H1 (cell line): ENCODE results near the gene HDLBP. TPM values are rescaled to one million over a fixed set of nuclear protein-coding genes. Genes with fewer than 3 reads are reported as not detected.

Source experiments
- CTCF ChIA-PET: fragments of 300-600 bp; sonication (Branson Sonifier 250); formaldehyde crosslinking; loops from one replicate; lab custom pipeline; 2021; ENCODE audit not compliant: partially characterized antibody; lab: Charles Lee
- POLR2A ChIA-PET: fragments of 300-600 bp; sonication (Branson Sonifier 250); formaldehyde crosslinking; loops from one replicate; lab custom pipeline; 2021; ENCODE audit warnings: inconsistent platforms; ENCODE audit not compliant: partially characterized antibody; lab: Charles Lee
- DNase-seq, 2 experiments: peaks; one replicate each; pipeline versions ENCODE4 v3.0.0 to v3.0.0-alpha.2; 2010 to 2022; ENCODE audit warnings: low spot score in 2 of 2, low read depth in 1 of 2, mixed read lengths in 1 of 2
- FAIRE-seq: peaks from 2 replicates; lab custom pipeline; 2011; peaks lifted over from hg19 to GRCh38; lab: Jason Lieb, UNC
- H2AFZ ChIP-seq: 2 replicates; pipeline ENCODE4 v1.8.1; 2012; ENCODE audit warnings: low read length, inconsistent platforms
- H2AK5ac ChIP-seq: 2 replicates; pipeline ENCODE4 v1.6.1; 2013; ENCODE audit warnings: low read depth, low read length
- H2BK120ac ChIP-seq: replicated peaks from 2 replicates; pipeline ENCODE3; 2013; ENCODE audit warnings: low read depth, low read length, inconsistent platforms
- H2BK12ac ChIP-seq: 2 replicates; pipeline ENCODE4 v1.6.1; 2013; ENCODE audit warnings: low read depth, low read length
- H2BK15ac ChIP-seq: 2 replicates; pipeline ENCODE4 v1.6.1; 2013; ENCODE audit warnings: low read length
- H2BK20ac ChIP-seq: 2 replicates; pipeline ENCODE4 v1.6.1; 2013; ENCODE audit warnings: low read length
- H2BK5ac ChIP-seq: 2 replicates; pipeline ENCODE4 v1.6.1; 2013; ENCODE audit warnings: low read depth, low read length
- H3K14ac ChIP-seq: 2 replicates; pipeline ENCODE4 v1.6.1; 2013; ENCODE audit warnings: inconsistent platforms; ENCODE audit not compliant: insufficient read length
- H3K18ac ChIP-seq: 2 replicates; pipeline ENCODE4 v1.6.1; 2013; ENCODE audit warnings: low read length; ENCODE audit errors: extremely low read depth
- H3K23ac ChIP-seq: 2 replicates; pipeline ENCODE4 v1.6.1; 2013; ENCODE audit warnings: inconsistent platforms; ENCODE audit not compliant: insufficient read length
- H3K23me2 ChIP-seq: 2 replicates; pipeline ENCODE4 v1.6.1; 2013; ENCODE audit warnings: low read depth, low read length
- H3K27ac ChIP-seq: 2 replicates; pipeline ENCODE4 v1.6.1; 2011; ENCODE audit warnings: low read depth, low read length, inconsistent platforms
- H3K27me3 ChIP-seq, 4 experiments: replicated peaks in 1 of 4; 1 replicate in 1 of 4; 2 replicates in 3 of 4; pipeline versions ENCODE4 v1.6.1 to v1.8.1; 2011 to 2013; ENCODE audit warnings: low read length in 3 of 4, mild to moderate bottlenecking in 3 of 4, inconsistent platforms in 2 of 4, mixed read lengths in 2 of 4, moderate library complexity in 1 of 4; ENCODE audit not compliant: control insufficient read depth in 3 of 4, insufficient read depth in 3 of 4; ENCODE audit errors: extremely low read depth in 1 of 4
- H3K36me3 ChIP-seq, 4 experiments: 2 replicates each; pipeline versions ENCODE4 v1.6.1 to v1.8.1; 2011 to 2013; ENCODE audit warnings: mild to moderate bottlenecking in 4 of 4, low read length in 3 of 4, moderate library complexity in 2 of 4, control low read depth in 1 of 4, inconsistent platforms in 1 of 4; ENCODE audit not compliant: insufficient read depth in 4 of 4, control insufficient read depth in 2 of 4
- H3K4ac ChIP-seq: replicated peaks from 2 replicates; pipeline ENCODE3; 2013; ENCODE audit warnings: low read length, low read depth, mixed read lengths, inconsistent platforms; ENCODE audit not compliant: insufficient read length
- H3K4me1 ChIP-seq, 4 experiments: replicated peaks in 1 of 4; 1 replicate in 1 of 4; 2 replicates in 3 of 4; pipeline versions ENCODE4 v1.6.1 to v1.8.1; 2011 to 2013; ENCODE audit warnings: low read length in 3 of 4, inconsistent platforms in 2 of 4, mixed read lengths in 1 of 4; ENCODE audit not compliant: insufficient read depth in 4 of 4, control insufficient read depth in 3 of 4
- H3K4me2 ChIP-seq, 2 experiments: 2 replicates each; pipeline versions ENCODE4 v1.6.1 to v1.8.1; 2011 to 2013; ENCODE audit warnings: low read depth in 2 of 2, low read length in 2 of 2, control low read depth in 1 of 2, inconsistent platforms in 1 of 2, mild to moderate bottlenecking in 1 of 2; ENCODE audit not compliant: insufficient read depth in 1 of 2
- H3K4me3 ChIP-seq, 4 experiments: fragments of 200-600, 300-600 bp in 1 of 4; sonication (generic), shearing (Covaris generic), sonication (Bioruptor Twin) in 1 of 4; 2 replicates each; pipeline versions ENCODE4 v1.5.1 to v1.8.1; 2011 to 2016; ENCODE audit warnings: low read length in 4 of 4, low read depth in 3 of 4, control low read depth in 2 of 4, inconsistent platforms in 2 of 4, mild to moderate bottlenecking in 2 of 4, mixed read lengths in 1 of 4, moderate library complexity in 1 of 4; ENCODE audit not compliant: insufficient read depth in 2 of 4; ENCODE audit errors: extremely low read depth in 1 of 4
- H3K56ac ChIP-seq: replicated peaks from 2 replicates; pipeline ENCODE3; 2013; ENCODE audit warnings: low read depth, mild to moderate bottlenecking, mixed read lengths, low read length, inconsistent platforms; ENCODE audit not compliant: insufficient read length
- H3K79me1 ChIP-seq: 2 replicates; pipeline ENCODE4 v1.6.1; 2013; ENCODE audit warnings: low read depth, low read length, control low read depth
- H3K79me2 ChIP-seq, 2 experiments: 2 replicates each; pipeline versions ENCODE4 v1.6.1 to v1.8.1; 2012 to 2013; ENCODE audit warnings: low read length in 2 of 2, mild to moderate bottlenecking in 2 of 2, inconsistent platforms in 1 of 2; ENCODE audit not compliant: insufficient read depth in 2 of 2, control insufficient read depth in 1 of 2
- H3K9ac ChIP-seq, 4 experiments: replicated peaks in 1 of 4; 1 replicate in 1 of 4; 2 replicates in 3 of 4; pipeline versions ENCODE4 v1.6.1 to v1.8.1; 2011 to 2013; ENCODE audit warnings: low read depth in 3 of 4, low read length in 3 of 4, control low read depth in 2 of 4, mild to moderate bottlenecking in 2 of 4, moderate library complexity in 2 of 4, inconsistent platforms in 1 of 4; ENCODE audit errors: extremely low read depth in 1 of 4
- H3K9me3 ChIP-seq, 2 experiments: 2 replicates each; pipeline versions ENCODE4 v1.6.1 to v1.8.1; 2012 to 2013; ENCODE audit warnings: mild to moderate bottlenecking in 2 of 2, moderate library complexity in 2 of 2, control low read depth in 1 of 2, inconsistent platforms in 1 of 2, low read depth in 1 of 2, low read length in 1 of 2, mixed read lengths in 1 of 2; ENCODE audit not compliant: insufficient read depth in 2 of 2
- H4K20me1 ChIP-seq, 2 experiments: replicated peaks in 1 of 2; 2 replicates each; pipeline versions ENCODE3 to v1.8.1; 2011 to 2013; ENCODE audit warnings: inconsistent platforms in 2 of 2, low read length in 2 of 2, mild to moderate bottlenecking in 1 of 2; ENCODE audit not compliant: insufficient read depth in 2 of 2, control insufficient read depth in 1 of 2
- H4K5ac ChIP-seq: 2 replicates; pipeline ENCODE4 v1.6.1; 2013; ENCODE audit warnings: low read length, low read depth, mixed read lengths, inconsistent platforms; ENCODE audit not compliant: insufficient read length
- H4K8ac ChIP-seq: 2 replicates; pipeline ENCODE4 v1.8.0; 2013; ENCODE audit warnings: mild to moderate bottlenecking, moderate library complexity, low read length, inconsistent platforms; ENCODE audit not compliant: insufficient read depth; ENCODE audit errors: extremely low read depth
- H4K91ac ChIP-seq: replicated peaks from 2 replicates; pipeline ENCODE3; 2013; ENCODE audit warnings: low read length, mixed read lengths, inconsistent platforms; ENCODE audit not compliant: insufficient read length
- WGBS, 2 experiments: shearing (Covaris generic) in 1 of 2; methylation state at CpG; one replicate each; pipeline versions ENCODE4 v1.1.6 to v1.1.7; 2013 to 2015; ENCODE audit warnings: low lambda C conversion rate in 2 of 2, mixed read lengths in 2 of 2, inconsistent platforms in 1 of 2, low coverage in 1 of 2, missing lambda C conversion rate in 1 of 2; ENCODE audit not compliant: insufficient replicate concordance in 2 of 2, insufficient coverage in 1 of 2, insufficient read length in 1 of 2; ENCODE audit errors: extremely low coverage in 1 of 2, missing lambda C conversion rate in 1 of 2; 5-methylcytosine and 5-hydroxymethylcytosine counted together
- polyA plus RNA-seq, 7 experiments: library from polyadenylated mRNA; depleted of rRNA in 3 of 7; stranded (reverse) in 5 of 7; unstranded in 2 of 7; fragments of >200 nt in 5 of 7; fragments of 200-250 nt in 2 of 7; gene quantifications; 1 replicate in 5 of 7; 2 replicates in 1 of 7; 4 replicates in 1 of 7; pipeline versions ENCODE4 v1.2.1 to v1.2.3, GENCODE V29; 2011 to 2013; ENCODE audit warnings: missing spikeins in 2 of 7, mixed read lengths in 2 of 7
- total RNA-seq: library from RNA; stranded (reverse); fragmentation: NEBNext Ultra II Directional; extraction: Animal tissue kit (Norgen Biotek cat#: 25700); gene quantifications from 2 replicates; pipeline ENCODE4 v1.2.1, GENCODE V29; 2021

HDLBP gene
- total and polyA plus RNA-seq, 2 of the 8 experiments (the other 6 are each of a cell fraction or from before 2014, with no cell fraction given): 185 to 360 TPM

DNA sequence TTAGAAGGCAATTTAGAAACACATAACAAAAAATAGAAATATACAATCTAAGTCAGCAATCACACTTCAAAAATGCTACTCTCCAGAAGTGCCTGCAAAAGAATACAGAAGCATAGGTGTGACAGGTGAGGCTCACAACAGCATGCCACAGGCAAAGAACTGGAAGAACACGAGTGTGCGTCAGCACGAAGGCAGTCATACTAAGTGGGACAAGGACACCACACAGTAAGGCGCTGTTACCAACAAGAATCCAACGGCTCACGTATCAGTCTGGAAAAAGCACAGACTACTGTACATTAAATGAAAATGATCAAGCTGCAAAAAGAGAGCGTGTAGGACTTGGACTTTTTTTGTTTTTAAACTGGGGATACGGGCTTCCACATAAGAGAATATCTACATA, 18.7 kb downstream of the HDLBP start:
- Histone ChIP-seq H3K9ac (no peak overlapping the region), H3K18ac (no peak overlapping the region), H4K5ac (no peak overlapping the region), H3K9me3 (no peaks in the 10 kb centered on the region), H3K4me1 (peaks cover 0 to 2% (median 0%) of the 10 kb centered on the region in 4 experiments; a peak in 1 of 7 replicates), H4K8ac (no peak overlapping the region), H3K56ac (no peak overlapping the region), H3K4me3 (no peak overlapping the region), H3K23me2 (no peaks in the 10 kb centered on the region), H3K14ac (no peak overlapping the region), H3K4me2 (no peak overlapping the region), H3K27me3 (no peaks in the 10 kb centered on the region), H2BK12ac (no peak overlapping the region; the same call in 1 of the 2 replicates), H3K79me1 (peaks cover 7% of the 10 kb centered on the region; the same call in 1 of the 2 replicates), H2BK20ac (no peak overlapping the region), H2BK120ac (no peak overlapping the region), H3K23ac (no peak overlapping the region), H2BK5ac (no peak overlapping the region), H3K4ac (no peak overlapping the region), H2AK5ac (no peak overlapping the region), H3K36me3 (peaks cover 0 to 3% (median 0%) of the 10 kb centered on the region in 4 experiments; a peak in 1 of 8 replicates), H4K20me1 (peaks cover 8 to 14% of the 10 kb centered on the region in 2 experiments), H2AFZ (no peak overlapping the region), H2BK15ac (no peak overlapping the region), H3K79me2 (peaks cover 20 to 95% of the 10 kb centered on the region in 2 experiments), H4K91ac (no peak overlapping the region), H3K27ac (no peak overlapping the region)
- ChIA-PET POLR2A (interaction anchor here (2.2 kb wide), 1 partner anchor 18 kb away, joined by 9 read pairs; no protein-coding TSS in a partner anchor), CTCF (no interaction called here)
- WGBS, 2 experiments: 87% methylated on average over 8 of the region's 8 CpGs; no CpG with 5 or more reads in 1 of the 2 experiments
- FAIRE-seq (no peak), DNase-seq (no peak)
